GM21576 (cell line): ENCODE measurements around the gene TK2.
A peak's percentile ranks its signal among the peaks of the same experiment; 100 is the strongest.
"Not testable (repeated sequence)": the region's sequence is repeated elsewhere in the genome, so short reads cannot be mapped to it uniquely, and the experiment has no call there.

Experiments used
- ATAC-seq: cut with Tn5 transposase; IDR thresholded peaks from one replicate; pipeline ENCODE4 v1.9.1; 2021; ENCODE audit warnings: mild to moderate bottlenecking, moderate library complexity; ENCODE audit not compliant: unreplicated experiment

The TK2 gene

GRCh38 chr16:66549284-66550131 lies at the start of gene TK2:
Gene TK2, minus strand, starts transcription at chr16:66550122. Its CDS starts 61 bp downstream, at chr16:66550061.
- ATAC-seq = no peak

- ATAC-seq = no peak
Observed at GRCh38 chr16:66598111-66598510, 48.2 kb upstream of the TK2 start.

GRCh38 chr16:66596986-66597848 lies 47.3 kb upstream of the TK2 start:
- ATAC-seq = no peak

GRCh38 chr16:66596559-66596958 lies 46.6 kb upstream of the TK2 start:
- ATAC-seq = not testable (repeated sequence)

GRCh38 chr16:66594739-66595138 lies 44.8 kb upstream of the TK2 start:
- ATAC-seq = no peak

GRCh38 chr16:66592814-66593213 lies 42.9 kb upstream of the TK2 start:
- no peak for ATAC-seq

GRCh38 chr16:66592241-66592640 lies 42.3 kb upstream of the TK2 start:
- ATAC-seq = no peak

- ATAC-seq = no peak
Observed at GRCh38 chr16:66591018-66591417, 41.1 kb upstream of the TK2 start.

GRCh38 chr16:66590322-66590721 lies 40.4 kb upstream of the TK2 start:
- no peak for ATAC-seq

GRCh38 chr16:66588981-66589713 lies 39.2 kb upstream of the TK2 start:
- peak; percentile 67 for ATAC-seq

- no peak for ATAC-seq
Observed at GRCh38 chr16:66587881-66588600, 38.1 kb upstream of the TK2 start.

GRCh38 chr16:66585481-66586239 lies 35.7 kb upstream of the TK2 start:
- ATAC-seq = no peak

GRCh38 chr16:66581246-66581952 lies 31.5 kb upstream of the TK2 start:
- no peak for ATAC-seq

- ATAC-seq = no peak
Observed at GRCh38 chr16:66580605-66581209, 30.8 kb upstream of the TK2 start.

- ATAC-seq = no peak
Observed at GRCh38 chr16:66578651-66579531, 29.0 kb upstream of the TK2 start, which contains the start of gene CMTM2. Gene CMTM2, plus strand, starts transcription at chr16:66579463. Its CDS starts 145 bp downstream, at chr16:66579608.

- no peak for ATAC-seq
Observed at GRCh38 chr16:66576296-66576695, 26.4 kb upstream of the TK2 start.

GRCh38 chr16:66575060-66575459 lies 25.1 kb upstream of the TK2 start:
- no peak for ATAC-seq

GRCh38 chr16:66574531-66574930 lies 24.6 kb upstream of the TK2 start:
- ATAC-seq = no peak
